NB4 (cell line): ENCODE measurements around the gene YWHAG.

Source experiments
- CTCF ChIP-seq: IDR thresholded peaks from one replicate; pipeline ENCODE4 v1.5.1; 2012; ENCODE audit warnings: low read depth, low read length
- MAX ChIP-seq: IDR thresholded peaks from 2 replicates; pipeline ENCODE4 v1.6.1; 2011; ENCODE audit warnings: low read depth, low read length
- POLR2A ChIP-seq: IDR thresholded peaks from 2 replicates; pipeline ENCODE4 v1.6.1; 2011; ENCODE audit warnings: mild to moderate bottlenecking; ENCODE audit not compliant: insufficient read length; ENCODE audit errors: extremely low read depth

- TF ChIP-seq POLR2A (no peak), MAX (no peak), CTCF (no peak)
These were observed 65.3 kb downstream of the YWHAG start for GRCh38 chr7:76293407-76293901.
